Activated T-cell treated with anti-CD3 and anti-CD28 coated beads, Interleukin-2, amount 50 U/mL, for 72 hours (primary cell): Measurements from ENCODE around the gene SMARCC2. TPM values are rescaled to one million over a fixed set of nuclear protein-coding genes. Genes with fewer than 3 reads are reported as not detected.
A peak's percentile ranks its signal among the peaks of the same experiment; 100 is the strongest.

Source experiments
- ATAC-seq, 2 donors: fragments of 150-1000 bp; cut with Tn5 transposase; replicated peaks in 1 of 2; 2 replicates each; pipeline ENCODE4 v1.10.0; 2021; ENCODE audit warnings: moderate library complexity in 2 of 2, mild to moderate bottlenecking in 1 of 2
- DNase-seq, 2 donors: peaks; one replicate each; pipeline ENCODE4 v3.0.0; 2021 to 2022; ENCODE audit warnings: mixed read lengths in 1 of 2
- H3K27ac Mint-ChIP-seq: one replicate; pipeline ENCODE4 v1.8.0; 2022; ENCODE audit warnings: mild to moderate bottlenecking, moderate library complexity, mixed read lengths
- H3K27me3 Mint-ChIP-seq: one replicate; pipeline ENCODE4 v1.8.0; 2022; ENCODE audit warnings: low read depth, mixed read lengths
- H3K36me3 Mint-ChIP-seq, 2 donors: one replicate each; pipeline ENCODE4 v1.8.0; 2022; ENCODE audit warnings: mixed read lengths in 2 of 2, mild to moderate bottlenecking in 1 of 2; ENCODE audit not compliant: insufficient read depth in 2 of 2
- H3K4me1 Mint-ChIP-seq: one replicate; pipeline ENCODE4 v1.8.0; 2022; ENCODE audit warnings: low read depth, mixed read lengths
- H3K4me3 Mint-ChIP-seq, 2 donors: one replicate each; pipeline ENCODE4 v1.8.0; 2022; ENCODE audit warnings: mild to moderate bottlenecking in 2 of 2, mixed read lengths in 2 of 2, moderate library complexity in 2 of 2
- H3K9me3 Mint-ChIP-seq, 2 donors: one replicate each; pipeline ENCODE4 v1.8.0; 2022; ENCODE audit warnings: mixed read lengths in 2 of 2
- total RNA-seq, 2 donors: library from RNA; stranded (reverse); gene quantifications; one replicate each; pipeline ENCODE4 v1.2.3, GENCODE V29; 2022

Gene SMARCC2
- total RNA-seq: 100 to 1,000 TPM in 1 of 2 donors, 10 to 100 TPM in 1; 99.7 to 104 TPM

GRCh38 chr12:56189099-56189917, at the start of gene SMARCC2:
TSS of gene SMARCC2 (minus strand) at chr12:56189483. CDS start at chr12:56189461, 22 bp downstream.
- ATAC-seq (peak; percentile 90 to 91), DNase-seq (peak; percentile 92)
- H3K27me3 Mint-ChIP-seq: no peaks in the 10 kb centered on the region
- peaks cover 20 to 32% of the 10 kb centered on the region in 2 donors for H3K36me3 Mint-ChIP-seq
- H3K4me1 Mint-ChIP-seq: peaks cover 52% of the 10 kb centered on the region
- peak within 1 kb of the TSS; percentile 100 for H3K27ac Mint-ChIP-seq
- peak within 1 kb of the TSS; percentile 97 to 100 for H3K4me3 Mint-ChIP-seq
- no peaks in the 10 kb centered on the region for H3K9me3 Mint-ChIP-seq

GRCh38 chr12:56237552-56237951, 48.3 kb upstream of the SMARCC2 start:
- Mint-ChIP-seq H3K9me3 (no peaks in the 10 kb centered on the region), H3K27ac (no peak overlapping the region)

GRCh38 chr12:56236985-56237384, 47.7 kb upstream of the SMARCC2 start:
- Mint-ChIP-seq H3K4me3 (no peak overlapping the region), H3K27me3 (no peaks in the 10 kb centered on the region), H3K27ac (no peak overlapping the region), H3K9me3 (no peaks in the 10 kb centered on the region), H3K36me3 (peaks cover 0 to 2% of the 10 kb centered on the region in 2 donors), H3K4me1 (no peaks in the 10 kb centered on the region)
- DNase-seq: no peak
- ATAC-seq: no peak

More at GRCh38 chr12:56237552-56237951, 48.3 kb upstream of the SMARCC2 start:
- Mint-ChIP-seq H3K27me3 (no peaks in the 10 kb centered on the region), H3K4me3 (no peak overlapping the region), H3K36me3 (peaks cover 0 to 4% of the 10 kb centered on the region in 2 donors), H3K4me1 (no peaks in the 10 kb centered on the region)
- no peak for ATAC-seq
- no peak for DNase-seq

GRCh38 chr12:56236091-56236490, 46.8 kb upstream of the SMARCC2 start:
- H3K27ac Mint-ChIP-seq: no peak overlapping the region
- H3K4me1 Mint-ChIP-seq: no peaks in the 10 kb centered on the region
- ATAC-seq (no peak), DNase-seq (no peak)
- no peaks in the 10 kb centered on the region for H3K27me3 Mint-ChIP-seq
- H3K9me3 Mint-ChIP-seq: no peaks in the 10 kb centered on the region
- no peak overlapping the region for H3K4me3 Mint-ChIP-seq
- H3K36me3 Mint-ChIP-seq: no peaks in the 10 kb centered on the region

- Mint-ChIP-seq H3K27me3 (no peaks in the 10 kb centered on the region), H3K4me1 (no peaks in the 10 kb centered on the region), H3K27ac (no peak overlapping the region), H3K4me3 (no peak overlapping the region), H3K9me3 (no peaks in the 10 kb centered on the region), H3K36me3 (no peaks in the 10 kb centered on the region)
- no peak for ATAC-seq
- no peak for DNase-seq
Measured at GRCh38 chr12:56234746-56235436, 45.6 kb upstream of the SMARCC2 start.

- Mint-ChIP-seq H3K9me3 (no peaks in the 10 kb centered on the region), H3K4me1 (no peaks in the 10 kb centered on the region), H3K36me3 (peaks cover 0 to 4% of the 10 kb centered on the region in 2 donors), H3K27me3 (no peaks in the 10 kb centered on the region), H3K4me3 (no peak overlapping the region), H3K27ac (no peak overlapping the region)
- DNase-seq (no peak), ATAC-seq (peak in 1 of 2 donors; percentile 18)
Measured at GRCh38 chr12:56231184-56231582, 41.9 kb upstream of the SMARCC2 start.

- DNase-seq: no peak
- H3K4me3 Mint-ChIP-seq: no peak overlapping the region
- H3K36me3 Mint-ChIP-seq: peaks cover 0 to 6% of the 10 kb centered on the region in 2 donors
- H3K4me1 Mint-ChIP-seq: peaks cover 6% of the 10 kb centered on the region
- H3K27ac Mint-ChIP-seq: no peak overlapping the region
- H3K27me3 Mint-ChIP-seq: no peaks in the 10 kb centered on the region
- ATAC-seq: peak in 1 of 2 donors; percentile 17
- H3K9me3 Mint-ChIP-seq: no peaks in the 10 kb centered on the region
Measured at GRCh38 chr12:56230432-56231183, 41.3 kb upstream of the SMARCC2 start.

- DNase-seq (no peak), ATAC-seq (no peak)
- Mint-ChIP-seq H3K4me1 (peaks cover 12% of the 10 kb centered on the region), H3K9me3 (no peaks in the 10 kb centered on the region), H3K27ac (no peak within 1 kb of the TSS), H3K27me3 (no peaks in the 10 kb centered on the region), H3K36me3 (peaks cover 0 to 6% of the 10 kb centered on the region in 2 donors), H3K4me3 (no peak within 1 kb of the TSS)
Measured at GRCh38 chr12:56229916-56230431, 40.7 kb upstream of the SMARCC2 start, which contains the start of gene SLC39A5. TSS of gene SLC39A5 (plus strand) at chr12:56230051. CDS start at chr12:56231275, 1,224 bp downstream.

- Mint-ChIP-seq H3K4me3 (no peak overlapping the region), H3K27ac (no peak overlapping the region), H3K4me1 (peaks cover 18% of the 10 kb centered on the region), H3K36me3 (peaks cover 0 to 6% of the 10 kb centered on the region in 2 donors), H3K9me3 (no peaks in the 10 kb centered on the region), H3K27me3 (no peaks in the 10 kb centered on the region)
- DNase-seq: no peak
- ATAC-seq: no peak
Measured at GRCh38 chr12:56229082-56229481, 39.8 kb upstream of the SMARCC2 start.

- Mint-ChIP-seq H3K4me1 (peaks cover 46% of the 10 kb centered on the region), H3K4me3 (peak overlapping the region; percentile 91 to 100), H3K9me3 (no peaks in the 10 kb centered on the region), H3K27ac (peak overlapping the region; percentile 84), H3K27me3 (no peaks in the 10 kb centered on the region), H3K36me3 (peaks cover 5 to 10% of the 10 kb centered on the region in 2 donors)
- DNase-seq (no peak), ATAC-seq (no peak)
Measured at GRCh38 chr12:56224954-56225353, 35.7 kb upstream of the SMARCC2 start.

GRCh38 chr12:56224102-56224701, 34.9 kb upstream of the SMARCC2 start, which contains the start of gene NABP2:
TSS of gene NABP2 (plus strand) at chr12:56224342. CDS start at chr12:56224857, 515 bp downstream.
- DNase-seq: peak; percentile 96 to 98
- peak within 1 kb of the TSS; percentile 93 for H3K27ac Mint-ChIP-seq
- ATAC-seq: peak; percentile 83 to 86
- H3K9me3 Mint-ChIP-seq: no peaks in the 10 kb centered on the region
- peaks cover 46% of the 10 kb centered on the region for H3K4me1 Mint-ChIP-seq
- H3K4me3 Mint-ChIP-seq: peak within 1 kb of the TSS; percentile 91 to 100
- H3K36me3 Mint-ChIP-seq: peaks cover 5 to 10% of the 10 kb centered on the region in 2 donors
- no peaks in the 10 kb centered on the region for H3K27me3 Mint-ChIP-seq

GRCh38 chr12:56223571-56224101, 34.4 kb upstream of the SMARCC2 start:
- Mint-ChIP-seq H3K27me3 (no peaks in the 10 kb centered on the region), H3K36me3 (peaks cover 5 to 10% of the 10 kb centered on the region in 2 donors), H3K4me1 (peaks cover 46% of the 10 kb centered on the region), H3K4me3 (peak overlapping the region; percentile 91 to 100), H3K27ac (peak overlapping the region; percentile 93), H3K9me3 (no peaks in the 10 kb centered on the region)
- DNase-seq (no peak), ATAC-seq (no peak)
